B cell (primary cell): Measurements from ENCODE around the gene COTL1. TPM values are rescaled to one million over a fixed set of nuclear protein-coding genes. Genes with fewer than 3 reads are reported as not detected.

Experiments used
- ATAC-seq: fragments of 200-7000 bp; cut with Tn5 transposase; one replicate; pipeline ENCODE4 v1.10.0; 2021; ENCODE audit warnings: low read depth, mild to moderate bottlenecking, moderate number of reproducible peaks, moderate library complexity
- CTCF ChIA-PET: fragments of 350-600 bp; sonication (Branson Sonifier 250); formaldehyde crosslinking; loops from one replicate; lab custom pipeline; 2021; ENCODE audit warnings: antibody characterized with exemption, inconsistent platforms; lab: Charles Lee
- POLR2A ChIA-PET: fragments of 350-600 bp; sonication (Branson Sonifier 250); formaldehyde crosslinking; loops from one replicate; lab custom pipeline; 2021; ENCODE audit warnings: antibody characterized with exemption; lab: Charles Lee
- DNase-seq: peaks from one replicate; pipeline ENCODE4 v3.0.0; 2013
- H2AFZ ChIP-seq: 2 replicates; pipeline ENCODE4 v1.6.1; 2012; ENCODE audit warnings: mild to moderate bottlenecking, low read depth, low read length; ENCODE audit not compliant: insufficient read depth, poor library complexity, severe bottlenecking
- H3K27ac ChIP-seq, 2 donors: 1 replicate in 1 of 2; 2 replicates in 1 of 2; pipeline ENCODE4 v1.5.1; 2012 to 2013; ENCODE audit warnings: low read length in 2 of 2, mild to moderate bottlenecking in 2 of 2, moderate library complexity in 1 of 2
- H3K27me3 ChIP-seq, 4 experiments: fragments of 200-600 bp in 1 of 4; sonication (generic) in 1 of 4; replicated peaks in 1 of 4; 1 replicate in 2 of 4; 2 replicates in 2 of 4; pipeline versions ENCODE4 v1.6.1 to v1.7.0; 2013 to 2016; ENCODE audit warnings: low read length in 3 of 4, mild to moderate bottlenecking in 2 of 4, mixed read lengths in 1 of 4, moderate library complexity in 1 of 4; ENCODE audit not compliant: insufficient read depth in 4 of 4, control insufficient read depth in 3 of 4; ENCODE audit errors: control extremely low read depth in 1 of 4
- H3K36me3 ChIP-seq, 2 experiments: replicated peaks in 1 of 2; 1 replicate in 1 of 2; 2 replicates in 1 of 2; pipeline versions ENCODE4 v1.6.1 to v1.7.1; 2013; ENCODE audit warnings: low read length in 1 of 2; ENCODE audit not compliant: insufficient read depth in 2 of 2, control insufficient read depth in 1 of 2; ENCODE audit errors: control extremely low read depth in 1 of 2, extremely low read depth in 1 of 2
- H3K4me1 ChIP-seq, 2 donors: fragments of 200-600 bp in 1 of 2; sonication (generic) in 1 of 2; 1 replicate in 1 of 2; 2 replicates in 1 of 2; pipeline versions ENCODE4 v1.5.1 to v1.6.1; 2013 to 2017; ENCODE audit warnings: low read length in 2 of 2; ENCODE audit not compliant: control insufficient read depth in 2 of 2, insufficient read depth in 2 of 2
- H3K4me2 ChIP-seq: replicated peaks from 2 replicates; pipeline ENCODE3; 2012; ENCODE audit warnings: mild to moderate bottlenecking, low read depth, low read length; ENCODE audit not compliant: poor library complexity, severe bottlenecking
- H3K4me3 ChIP-seq, 5 experiments: fragments of 200-600 bp in 1 of 5; sonication (generic) in 1 of 5; 1 replicate in 3 of 5; 2 replicates in 2 of 5; pipeline versions ENCODE4 v1.5.1 to v1.7.0; 2011 to 2016; ENCODE audit warnings: low read length in 4 of 5, mild to moderate bottlenecking in 4 of 5, low read depth in 2 of 5, control low read depth in 1 of 5, moderate library complexity in 1 of 5; ENCODE audit not compliant: insufficient read depth in 1 of 5; ENCODE audit errors: control extremely low read depth in 1 of 5, extremely low read depth in 1 of 5
- H3K79me2 ChIP-seq: fragments of 200-600 bp; sonication (generic); one replicate; pipeline ENCODE4 v1.6.0; 2016; ENCODE audit warnings: low read length; ENCODE audit not compliant: control insufficient read depth, insufficient read depth
- H3K9ac ChIP-seq: fragments of 200-600 bp; sonication (generic); 2 replicates; pipeline ENCODE4 v1.6.1; 2017; ENCODE audit warnings: mild to moderate bottlenecking, low read length, moderate library complexity
- H3K9me3 ChIP-seq, 3 donors: one replicate each; pipeline versions ENCODE4 v1.6.1 to v1.7.1; 2013; ENCODE audit warnings: low read length in 2 of 3; ENCODE audit not compliant: control insufficient read depth in 2 of 3, insufficient read depth in 1 of 3; ENCODE audit errors: control extremely low read depth in 1 of 3
- H4K20me1 ChIP-seq: 2 replicates; pipeline ENCODE4 v1.6.0; 2012; ENCODE audit warnings: mild to moderate bottlenecking, low read length; ENCODE audit not compliant: insufficient read depth, control insufficient read depth, poor library complexity, severe bottlenecking
- H3K27ac Mint-ChIP-seq: one replicate; pipeline ENCODE4 v1.8.0; 2021; ENCODE audit warnings: mixed read lengths
- H3K27me3 Mint-ChIP-seq: one replicate; pipeline ENCODE4 v1.8.0; 2021; ENCODE audit warnings: mixed read lengths
- H3K4me1 Mint-ChIP-seq: one replicate; pipeline ENCODE4 v1.8.0; 2021; ENCODE audit warnings: mixed read lengths
- H3K4me3 Mint-ChIP-seq: one replicate; pipeline ENCODE4 v1.8.0; 2021; ENCODE audit warnings: mixed read lengths
- H3K9me3 Mint-ChIP-seq: one replicate; pipeline ENCODE4 v1.8.0; 2022; ENCODE audit warnings: mixed read lengths; ENCODE audit not compliant: insufficient read depth
- CTCF ChIP-seq: fragments of 200-600 bp; IDR thresholded peaks from one replicate; pipeline ENCODE4 v1.8.0; 2022; ENCODE audit warnings: antibody characterized with exemption, mild to moderate bottlenecking
- EZH2 ChIP-seq: IDR thresholded peaks from 2 replicates; pipeline ENCODE4 v1.6.1; 2012; ENCODE audit warnings: borderline replicate concordance, low read depth, mild to moderate bottlenecking, moderate library complexity, low read length; ENCODE audit not compliant: insufficient read depth, poor library complexity, severe bottlenecking
- WGBS: methylation state at CpG from one replicate; pipeline ENCODE4 v1.1.5; 2013; ENCODE audit warnings: missing lambda C conversion rate; ENCODE audit not compliant: insufficient coverage; 5-methylcytosine and 5-hydroxymethylcytosine counted together
- intact Hi-C: fragments of 100-400 bp; cut with micrococcal nuclease; formaldehyde crosslinking; loops from one replicate; pipeline ENCODE4 v1.10.0; 2022
- polyA plus RNA-seq: library from polyadenylated mRNA; depleted of rRNA; stranded (reverse); fragments of >200 nt; gene quantifications from 2 replicates; pipeline ENCODE4 v1.2.3, GENCODE V29; 2012
- total RNA-seq, 2 donors: library from RNA; stranded (reverse); fragments of 120-200 nt in 1 of 2; gene quantifications; 1 replicate in 1 of 2; 2 replicates in 1 of 2; pipeline versions ENCODE4 v1.2.3 to v1.2.4, GENCODE V29; 2013 to 2022

Gene COTL1
- total and polyA plus RNA-seq, 2 donors (not counting 1 experiment from before 2014, with no cell fraction given), result 158 to 264 TPM

- 68% methylated on average over 5 of the region's 5 CpGs for WGBS
- ChIA-PET CTCF (interaction anchor here (0.6 to 1.5 kb wide), 2 partner anchors 27 to 97 kb away, joined by 3 to 4 read pairs; no protein-coding TSS in a partner anchor), POLR2A (interaction anchor here (0.5 kb wide), 1 partner anchor 23 kb away, joined by 7 read pairs; no protein-coding TSS in a partner anchor)
- peaks cover 3 to 70% of the 10 kb centered on the region in 2 experiments for H3K36me3 ChIP-seq
- H3K27ac Mint-ChIP-seq, result peak overlapping the region; percentile 74
- no peak overlapping the region for H3K4me3 Mint-ChIP-seq
- H3K9me3 Mint-ChIP-seq, result peaks cover 5% of the 10 kb centered on the region
- TF ChIP-seq EZH2 (no peak), CTCF (no peak)
- no peaks in the 10 kb centered on the region for H3K27me3 ChIP-seq
- H3K79me2 ChIP-seq, result peaks cover 99% of the 10 kb centered on the region
- no peak overlapping the region for H2AFZ ChIP-seq
- peaks cover 63% of the 10 kb centered on the region for H3K4me1 Mint-ChIP-seq
- H3K27ac ChIP-seq, result no peak overlapping the region
- no peak overlapping the region for H3K9ac ChIP-seq
- peaks cover 18 to 70% of the 10 kb centered on the region in 2 donors for H3K4me1 ChIP-seq
- H3K4me2 ChIP-seq, result no peak overlapping the region
- H3K9me3 ChIP-seq, result peaks cover 0 to 18% (median 9%) of the 10 kb centered on the region in 3 donors
- intact Hi-C loops, result no loop called here
- H4K20me1 ChIP-seq, result peaks cover 88% of the 10 kb centered on the region
- DNase-seq (no peak), ATAC-seq (no peak)
- no peak overlapping the region for H3K4me3 ChIP-seq
- no peaks in the 10 kb centered on the region for H3K27me3 Mint-ChIP-seq
These were observed 45.8 kb downstream of the COTL1 start for GRCh38 chr16:84572096-84572495.

- Histone ChIP-seq H3K79me2 (peaks cover 98% of the 10 kb centered on the region), H2AFZ (no peak overlapping the region), H3K4me2 (no peak overlapping the region), H3K4me3 (no peak overlapping the region), H3K36me3 (peaks cover 3 to 76% of the 10 kb centered on the region in 2 experiments), H4K20me1 (peaks cover 86% of the 10 kb centered on the region), H3K9me3 (peaks cover 0 to 18% (median 9%) of the 10 kb centered on the region in 3 donors), H3K27ac (no peak overlapping the region), H3K27me3 (no peaks in the 10 kb centered on the region), H3K4me1 (peaks cover 12 to 64% of the 10 kb centered on the region in 2 donors), H3K9ac (no peak overlapping the region)
- WGBS, result 96% methylated on average over 13 of the region's 13 CpGs
- intact Hi-C loops, result no loop called here
- no peak for ATAC-seq
- H3K4me1 Mint-ChIP-seq, result peaks cover 60% of the 10 kb centered on the region
- peak overlapping the region; percentile 50 for H3K27ac Mint-ChIP-seq
- TF ChIP-seq CTCF, result no peak
- TF ChIP-seq EZH2, result no peak
- no peak for DNase-seq
- no peaks in the 10 kb centered on the region for H3K27me3 Mint-ChIP-seq
- ChIA-PET POLR2A (no interaction called here), CTCF (interaction anchor here (0.6 to 1.5 kb wide), 2 partner anchors 21 to 28 kb away, joined by 3 to 4 read pairs; no protein-coding TSS in a partner anchor)
- no peak overlapping the region for H3K4me3 Mint-ChIP-seq
- peaks cover 5% of the 10 kb centered on the region for H3K9me3 Mint-ChIP-seq
These were observed 46.4 kb downstream of the COTL1 start for GRCh38 chr16:84571506-84571905.
